CD14-positive monocyte (primary cell): Measurements from ENCODE around the gene CCT6A. TPM values are rescaled to one million over a fixed set of nuclear protein-coding genes. Genes with fewer than 3 reads are reported as not detected.
"Not testable (repeated sequence)": the region's sequence is repeated elsewhere in the genome, so short reads cannot be mapped to it uniquely, and the experiment has no call there.

Experiments
- DNase-seq, 3 donors: peaks; one replicate each; pipeline ENCODE4 v3.0.0-alpha.2; 2011 to 2022
- H2AFZ ChIP-seq: 2 replicates; pipeline ENCODE4 v1.6.0; 2012; ENCODE audit warnings: mild to moderate bottlenecking, low read depth, low read length, inconsistent platforms; ENCODE audit not compliant: insufficient read depth, poor library complexity, severe bottlenecking
- H3K27ac ChIP-seq, 2 donors: 1 replicate in 1 of 2; 2 replicates in 1 of 2; pipeline ENCODE4 v1.5.1; 2012 to 2013; ENCODE audit warnings: low read length in 2 of 2, control low read depth in 1 of 2, inconsistent platforms in 1 of 2, low read depth in 1 of 2, mild to moderate bottlenecking in 1 of 2
- H3K27me3 ChIP-seq, 2 donors: one replicate each; pipeline versions ENCODE4 v1.6.0 to v1.6.1; 2011 to 2013; ENCODE audit warnings: low read length in 2 of 2; ENCODE audit not compliant: control insufficient read depth in 2 of 2, insufficient read depth in 2 of 2
- H3K36me3 ChIP-seq, 2 donors: replicated peaks in 1 of 2; 1 replicate in 1 of 2; 2 replicates in 1 of 2; pipeline versions ENCODE4 v1.5.1 to v1.6.1; 2012 to 2013; ENCODE audit warnings: low read length in 2 of 2, control low read depth in 1 of 2, inconsistent platforms in 1 of 2, mild to moderate bottlenecking in 1 of 2; ENCODE audit not compliant: insufficient read depth in 2 of 2, control insufficient read depth in 1 of 2
- H3K4me1 ChIP-seq, 2 donors: 1 replicate in 1 of 2; 2 replicates in 1 of 2; pipeline versions ENCODE4 v1.5.1 to v1.6.1; 2012 to 2013; ENCODE audit warnings: low read length in 2 of 2, control low read depth in 1 of 2, inconsistent platforms in 1 of 2, mild to moderate bottlenecking in 1 of 2, moderate library complexity in 1 of 2; ENCODE audit not compliant: insufficient read depth in 2 of 2, control insufficient read depth in 1 of 2
- H3K4me2 ChIP-seq: replicated peaks from 2 replicates; pipeline ENCODE3; 2012; ENCODE audit warnings: low read length, moderate library complexity, mild to moderate bottlenecking; ENCODE audit not compliant: poor library complexity, severe bottlenecking; ENCODE audit errors: extremely low read depth
- H3K4me3 ChIP-seq, 3 experiments: fragments of 200-600 bp in 1 of 3; sonication (generic) in 1 of 3; replicated peaks in 1 of 3; 1 replicate in 2 of 3; 2 replicates in 1 of 3; pipeline ENCODE4 v1.5.1; 2011 to 2013; ENCODE audit warnings: low read length in 3 of 3, mild to moderate bottlenecking in 3 of 3, control low read depth in 2 of 3, low read depth in 2 of 3, inconsistent platforms in 1 of 3, moderate library complexity in 1 of 3
- H3K79me2 ChIP-seq: 2 replicates; pipeline ENCODE4 v1.6.0; 2012; ENCODE audit warnings: mild to moderate bottlenecking, control low read depth, inconsistent platforms, low read length, moderate library complexity; ENCODE audit not compliant: insufficient read depth
- H3K9ac ChIP-seq: 2 replicates; pipeline ENCODE4 v1.6.0; 2017; ENCODE audit warnings: low read length, mild to moderate bottlenecking; ENCODE audit not compliant: insufficient read depth, poor library complexity, severe bottlenecking
- H3K9me3 ChIP-seq, 2 donors: replicated peaks in 1 of 2; 1 replicate in 1 of 2; 2 replicates in 1 of 2; pipeline versions ENCODE4 v1.5.1 to v1.6.1; 2012 to 2013; ENCODE audit warnings: low read length in 2 of 2, control low read depth in 1 of 2; ENCODE audit not compliant: control insufficient read depth in 1 of 2, insufficient read depth in 1 of 2
- H4K20me1 ChIP-seq: 2 replicates; pipeline ENCODE4 v1.6.0; 2012; ENCODE audit warnings: mild to moderate bottlenecking, low read length, control low read depth, moderate library complexity; ENCODE audit not compliant: insufficient read depth
- H3K27ac Mint-ChIP-seq, 7 donors: one replicate each; pipeline ENCODE4 v1.8.0; 2020; ENCODE audit warnings: mild to moderate bottlenecking in 7 of 7, mixed read lengths in 7 of 7, moderate library complexity in 6 of 7, inconsistent platforms in 2 of 7
- H3K27me3 Mint-ChIP-seq, 3 donors: one replicate each; pipeline ENCODE4 v1.8.0; 2021 to 2022; ENCODE audit warnings: low read depth in 3 of 3, mild to moderate bottlenecking in 3 of 3, mixed read lengths in 3 of 3, moderate library complexity in 3 of 3, inconsistent platforms in 1 of 3
- H3K36me3 Mint-ChIP-seq, 2 donors: one replicate each; pipeline ENCODE4 v1.8.0; 2020; ENCODE audit warnings: mixed read lengths in 2 of 2, inconsistent platforms in 1 of 2, mild to moderate bottlenecking in 1 of 2
- H3K4me1 Mint-ChIP-seq: one replicate; pipeline ENCODE4 v1.8.0; 2020; ENCODE audit warnings: mild to moderate bottlenecking, mixed read lengths
- H3K4me3 Mint-ChIP-seq, 2 donors: one replicate each; pipeline ENCODE4 v1.8.0; 2020; ENCODE audit warnings: mild to moderate bottlenecking in 2 of 2, mixed read lengths in 2 of 2, moderate library complexity in 1 of 2
- H3K9me3 Mint-ChIP-seq, 7 donors: one replicate each; pipeline ENCODE4 v1.8.0; 2020 to 2022; ENCODE audit warnings: mixed read lengths in 7 of 7, mild to moderate bottlenecking in 6 of 7, moderate library complexity in 6 of 7, inconsistent platforms in 2 of 7
- WGBS: methylation state at CpG from one replicate; pipeline ENCODE4 v1.1.5; 2013; ENCODE audit warnings: missing lambda C conversion rate; ENCODE audit not compliant: insufficient coverage; 5-methylcytosine and 5-hydroxymethylcytosine counted together
- intact Hi-C, 2 donors: fragments of 100-400 bp; cut with micrococcal nuclease; formaldehyde crosslinking; loops; one replicate each; pipeline versions ENCODE4 v1.15.0 to v1.15.1; 2023
- polyA plus RNA-seq, 3 donors: library from polyadenylated mRNA; depleted of rRNA in 1 of 3; unstranded in 2 of 3; stranded (reverse) in 1 of 3; fragments of 300-500 nt in 2 of 3; fragments of >200 nt in 1 of 3; fragmentation: Illumina TruSeq in 2 of 3; gene quantifications; 1 replicate in 2 of 3; 2 replicates in 1 of 3; pipeline ENCODE4 v1.2.3, GENCODE V29; 2012 to 2021
- TF ChIP-seq, protein P1 (sequence below): fragments of 200-600 bp; IDR thresholded peaks from one replicate; pipeline ENCODE4 v1.8.0; 2022; ENCODE audit warnings: antibody characterized with exemption, mild to moderate bottlenecking

CCT6A gene
- polyA plus RNA-seq, 3 donors = 62.3 to 81.4 (median 63.3) TPM

DNA sequence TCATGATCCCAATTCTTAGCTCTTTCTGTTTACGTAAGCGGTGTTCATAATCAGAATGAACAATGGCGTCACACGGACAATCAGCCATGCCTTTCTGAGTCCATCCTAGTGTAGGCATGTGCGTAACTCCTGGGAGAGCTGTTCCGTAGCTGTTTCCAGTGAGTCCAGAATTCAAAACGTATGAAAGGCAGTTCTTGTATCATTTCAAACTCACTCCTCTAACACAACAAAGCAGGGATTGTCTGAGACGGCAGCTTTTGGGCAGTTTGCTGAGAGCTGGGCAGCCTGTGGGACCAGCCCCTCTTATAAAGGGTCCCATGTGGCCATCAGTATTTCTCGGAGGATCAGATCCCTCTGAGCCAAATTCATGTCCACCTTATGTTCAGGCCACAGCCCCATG lies 43.7 kb upstream of the CCT6A start:
- TF ChIP-seq, protein P1, sequence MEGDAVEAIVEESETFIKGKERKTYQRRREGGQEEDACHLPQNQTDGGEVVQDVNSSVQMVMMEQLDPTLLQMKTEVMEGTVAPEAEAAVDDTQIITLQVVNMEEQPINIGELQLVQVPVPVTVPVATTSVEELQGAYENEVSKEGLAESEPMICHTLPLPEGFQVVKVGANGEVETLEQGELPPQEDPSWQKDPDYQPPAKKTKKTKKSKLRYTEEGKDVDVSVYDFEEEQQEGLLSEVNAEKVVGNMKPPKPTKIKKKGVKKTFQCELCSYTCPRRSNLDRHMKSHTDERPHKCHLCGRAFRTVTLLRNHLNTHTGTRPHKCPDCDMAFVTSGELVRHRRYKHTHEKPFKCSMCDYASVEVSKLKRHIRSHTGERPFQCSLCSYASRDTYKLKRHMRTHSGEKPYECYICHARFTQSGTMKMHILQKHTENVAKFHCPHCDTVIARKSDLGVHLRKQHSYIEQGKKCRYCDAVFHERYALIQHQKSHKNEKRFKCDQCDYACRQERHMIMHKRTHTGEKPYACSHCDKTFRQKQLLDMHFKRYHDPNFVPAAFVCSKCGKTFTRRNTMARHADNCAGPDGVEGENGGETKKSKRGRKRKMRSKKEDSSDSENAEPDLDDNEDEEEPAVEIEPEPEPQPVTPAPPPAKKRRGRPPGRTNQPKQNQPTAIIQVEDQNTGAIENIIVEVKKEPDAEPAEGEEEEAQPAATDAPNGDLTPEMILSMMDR = no peak
- no peaks in the 10 kb centered on the region for H3K9me3 ChIP-seq
- peaks cover 8 to 21% of the 10 kb centered on the region in 2 donors for H3K36me3 Mint-ChIP-seq
- no peak overlapping the region for H3K27ac ChIP-seq
- no peak for DNase-seq
- H3K9me3 Mint-ChIP-seq = no peaks in the 10 kb centered on the region
- no peaks in the 10 kb centered on the region for H3K4me1 Mint-ChIP-seq
- WGBS = 97% methylated on average over 7 of the region's 9 CpGs
- H3K4me3 Mint-ChIP-seq = no peak overlapping the region
- H3K4me3 ChIP-seq = no peak overlapping the region
- no peaks in the 10 kb centered on the region for H3K79me2 ChIP-seq
- peaks cover 0 to 12% of the 10 kb centered on the region in 2 donors for H3K36me3 ChIP-seq
- H3K4me1 ChIP-seq = no peaks in the 10 kb centered on the region
- H4K20me1 ChIP-seq = no peaks in the 10 kb centered on the region
- H3K27me3 Mint-ChIP-seq = no peaks in the 10 kb centered on the region
- intact Hi-C loops = no loop called here
- no peak overlapping the region for H3K9ac ChIP-seq
- H2AFZ ChIP-seq = no peak overlapping the region
- no peaks in the 10 kb centered on the region for H3K27me3 ChIP-seq
- no peak overlapping the region for H3K4me2 ChIP-seq
- peak overlapping the region in 2 of 7 donors; percentile 35 to 43 for H3K27ac Mint-ChIP-seq

DNA sequence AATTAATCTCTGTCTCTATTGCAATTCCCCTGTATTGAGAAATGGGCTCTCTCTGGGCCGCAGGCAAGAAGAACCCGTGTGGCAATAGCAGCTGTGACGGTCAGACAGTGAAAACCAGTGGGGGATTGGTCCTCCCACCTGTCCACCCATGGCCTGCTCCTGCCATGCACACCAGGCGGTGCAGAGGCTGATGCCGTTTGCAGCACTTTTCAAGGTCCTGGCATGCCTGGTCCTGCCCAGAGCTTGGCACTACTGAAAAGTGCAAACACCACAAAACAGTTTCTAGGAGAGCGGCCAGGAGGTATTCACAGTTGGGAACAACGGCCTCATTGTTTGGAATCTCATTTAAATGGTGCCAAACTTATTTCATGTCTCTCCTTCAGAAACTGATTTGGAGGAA lies 41.9 kb upstream of the CCT6A start:
- no peak overlapping the region for H3K4me2 ChIP-seq
- no peak for DNase-seq
- Mint-ChIP-seq H3K4me3 (no peak overlapping the region), H3K27me3 (peaks cover 0 to 1% (median 0%) of the 10 kb centered on the region in 3 donors), H3K9me3 (no peaks in the 10 kb centered on the region), H3K36me3 (peaks cover 17 to 33% of the 10 kb centered on the region in 2 donors), H3K4me1 (no peaks in the 10 kb centered on the region), H3K27ac (peak overlapping the region in 2 of 7 donors; percentile 30 to 68)
- no peaks in the 10 kb centered on the region for H3K4me1 ChIP-seq
- H3K36me3 ChIP-seq = peaks cover 5 to 25% of the 10 kb centered on the region in 2 donors
- 89% methylated on average over 5 of the region's 7 CpGs for WGBS
- TF ChIP-seq, protein P1 = no peak
- no peak overlapping the region for H3K27ac ChIP-seq
- intact Hi-C loops = no loop called here
- no peak overlapping the region for H2AFZ ChIP-seq
- H3K9me3 ChIP-seq = no peaks in the 10 kb centered on the region
- H3K4me3 ChIP-seq = no peak overlapping the region
- H3K27me3 ChIP-seq = no peaks in the 10 kb centered on the region
- no peaks in the 10 kb centered on the region for H3K79me2 ChIP-seq
- H3K9ac ChIP-seq = no peak overlapping the region
- H4K20me1 ChIP-seq = no peaks in the 10 kb centered on the region

DNA sequence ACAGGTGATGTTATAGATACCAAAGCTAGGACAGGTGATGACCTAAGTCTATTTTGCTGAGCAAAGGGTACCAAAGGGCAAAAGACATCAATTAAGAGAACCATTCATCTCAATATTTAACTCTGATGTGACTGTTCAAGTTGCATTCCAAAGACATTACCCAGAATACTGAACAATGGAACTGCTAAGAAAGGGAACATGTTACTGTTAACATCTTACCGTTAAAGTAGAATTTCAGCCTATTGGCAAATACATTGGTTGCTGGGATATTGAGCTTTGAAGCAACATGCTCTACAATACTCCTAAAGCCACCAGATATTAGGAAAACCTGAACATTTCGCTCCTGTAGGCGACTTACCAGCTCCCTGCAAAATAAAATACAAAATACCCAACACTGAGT lies 34.5 kb upstream of the CCT6A start:
- H3K9me3 Mint-ChIP-seq = not testable (repeated sequence)

More for the DNA sequence above, 34.5 kb upstream of the CCT6A start:
- H3K79me2 ChIP-seq, H3K27me3 ChIP-seq, H3K27ac Mint-ChIP-seq, H3K4me1 Mint-ChIP-seq, DNase-seq, H3K4me1 ChIP-seq, H3K4me3 ChIP-seq, H3K27ac ChIP-seq, H3K9ac ChIP-seq, H3K9me3 ChIP-seq, H2AFZ ChIP-seq, H4K20me1 ChIP-seq, H3K4me3 Mint-ChIP-seq, intact Hi-C loops, H3K4me2 ChIP-seq, H3K27me3 Mint-ChIP-seq: not testable (repeated sequence)
- WGBS = no CpG with 5 or more reads among the region's 3 CpGs
- peaks cover 27 to 69% of the 10 kb centered on the region in 2 donors for H3K36me3 Mint-ChIP-seq
- H3K36me3 ChIP-seq = peaks cover 19 to 39% of the 10 kb centered on the region in 2 donors
